ENCODE measurements around the gene FAM98C. TPM values are rescaled to one million over a fixed set of nuclear protein-coding genes. Genes with fewer than 3 reads are reported as not detected.
"Not testable (repeated sequence)": the region's sequence is repeated elsewhere in the genome, so short reads cannot be mapped to it uniquely, and the experiment has no call there.

FAM98C gene
- total RNA-seq, 3 donors from 2014 or later, result 24.1 to 42.3 (median 30.1) TPM

DNA sequence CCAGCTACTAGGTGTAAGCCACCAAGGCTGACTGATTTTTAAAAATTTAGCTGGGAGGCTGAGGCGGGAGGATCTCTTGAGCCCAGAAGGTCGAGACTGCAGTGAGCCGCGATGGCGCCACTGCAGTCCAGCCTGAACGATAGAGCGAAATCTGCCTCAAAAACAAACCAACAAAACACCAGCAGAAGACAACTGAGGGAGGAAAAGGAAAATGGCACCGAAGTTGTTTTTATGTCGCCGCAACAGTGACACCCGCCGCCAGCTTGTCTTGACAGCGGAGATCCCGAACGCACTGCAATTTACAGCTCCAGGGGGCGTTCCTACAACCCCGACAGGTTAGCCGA is 298 bp upstream of the FAM98C start:
- TF ChIP-seq, protein P1, sequence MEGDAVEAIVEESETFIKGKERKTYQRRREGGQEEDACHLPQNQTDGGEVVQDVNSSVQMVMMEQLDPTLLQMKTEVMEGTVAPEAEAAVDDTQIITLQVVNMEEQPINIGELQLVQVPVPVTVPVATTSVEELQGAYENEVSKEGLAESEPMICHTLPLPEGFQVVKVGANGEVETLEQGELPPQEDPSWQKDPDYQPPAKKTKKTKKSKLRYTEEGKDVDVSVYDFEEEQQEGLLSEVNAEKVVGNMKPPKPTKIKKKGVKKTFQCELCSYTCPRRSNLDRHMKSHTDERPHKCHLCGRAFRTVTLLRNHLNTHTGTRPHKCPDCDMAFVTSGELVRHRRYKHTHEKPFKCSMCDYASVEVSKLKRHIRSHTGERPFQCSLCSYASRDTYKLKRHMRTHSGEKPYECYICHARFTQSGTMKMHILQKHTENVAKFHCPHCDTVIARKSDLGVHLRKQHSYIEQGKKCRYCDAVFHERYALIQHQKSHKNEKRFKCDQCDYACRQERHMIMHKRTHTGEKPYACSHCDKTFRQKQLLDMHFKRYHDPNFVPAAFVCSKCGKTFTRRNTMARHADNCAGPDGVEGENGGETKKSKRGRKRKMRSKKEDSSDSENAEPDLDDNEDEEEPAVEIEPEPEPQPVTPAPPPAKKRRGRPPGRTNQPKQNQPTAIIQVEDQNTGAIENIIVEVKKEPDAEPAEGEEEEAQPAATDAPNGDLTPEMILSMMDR (IDR thresholded peaks at IDR 0.05), result no peak
- H3K4me1 ChIP-seq (ENCODE audit: low read depth), result no peaks in the 10 kb centered on the region
- intact Hi-C loops (cut with DNase I, micrococcal nuclease), result loop anchor here in 1 of 2 donors (10.0 kb wide), 1 partner anchor 232 kb away; no protein-coding TSS in a partner anchor
- H3K36me3 ChIP-seq (ENCODE audit: low read depth), result no peaks in the 10 kb centered on the region
- peak overlapping the region; percentile 85 for H3K4me3 ChIP-seq
- DNase-seq, result no peak
- no peak for ATAC-seq
- H3K9me3 ChIP-seq, result no peaks in the 10 kb centered on the region

DNA sequence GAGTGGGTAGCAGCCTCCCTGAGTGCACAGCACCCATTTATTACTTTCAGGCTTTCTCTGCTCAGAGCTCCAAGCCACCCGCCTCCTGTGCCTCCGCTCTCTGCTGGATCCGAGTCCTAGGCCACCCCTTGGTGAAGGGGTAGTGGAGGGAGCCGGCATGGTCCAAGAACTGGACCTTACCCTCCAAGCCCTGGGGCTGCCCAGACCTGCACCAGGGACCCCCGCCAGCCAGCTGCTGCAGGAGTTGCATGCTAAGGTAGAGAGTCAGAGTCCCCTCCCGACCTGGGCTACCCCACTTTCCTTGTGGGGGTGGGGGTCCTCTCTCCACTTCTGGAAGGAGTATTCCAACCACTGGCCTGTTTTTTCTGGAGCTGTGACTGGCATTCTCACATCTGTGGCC is 2.0 kb downstream of the FAM98C start:
- Histone ChIP-seq H3K36me3 (ENCODE audit: low read depth) (no peaks in the 10 kb centered on the region), H3K4me1 (ENCODE audit: low read depth) (no peaks in the 10 kb centered on the region), H3K9me3 (no peaks in the 10 kb centered on the region), H3K4me3 (no peak overlapping the region)
- TF ChIP-seq, protein P1 (IDR thresholded peaks at IDR 0.05), result no peak
- intact Hi-C loops (cut with DNase I, micrococcal nuclease), result loop anchor here in 1 of 2 donors (10.0 kb wide), 1 partner anchor 230 kb away; no protein-coding TSS in a partner anchor
- ATAC-seq (no peak), DNase-seq (no peak)

DNA sequence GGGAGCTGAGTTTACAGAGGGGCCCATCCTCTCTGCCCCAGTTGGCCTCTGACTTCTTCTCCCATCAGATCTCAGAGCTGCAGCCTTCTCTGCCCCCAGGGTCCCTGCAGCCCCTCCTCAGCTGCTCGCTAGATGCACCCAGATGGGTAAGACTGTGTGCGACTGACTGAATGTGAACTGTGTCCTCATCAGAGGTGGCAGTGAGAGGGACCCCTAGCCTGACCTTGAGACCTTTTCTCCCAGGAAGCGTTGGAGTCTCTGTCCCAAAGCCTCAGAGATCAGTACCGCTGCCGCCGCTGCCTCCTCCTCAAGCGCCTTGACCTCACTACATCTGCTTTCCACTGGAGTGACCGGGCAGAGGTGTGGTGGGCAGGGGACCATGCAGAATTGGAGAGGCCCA is 2.4 kb downstream of the FAM98C start:
- Histone ChIP-seq H3K4me3 (no peak overlapping the region), H3K9me3 (no peaks in the 10 kb centered on the region), H3K4me1 (ENCODE audit: low read depth) (no peaks in the 10 kb centered on the region), H3K36me3 (ENCODE audit: low read depth) (no peaks in the 10 kb centered on the region)
- intact Hi-C loops (cut with DNase I, micrococcal nuclease), result loop anchor here in 1 of 2 donors (10.0 kb wide), 1 partner anchor 230 kb away; no protein-coding TSS in a partner anchor
- ATAC-seq, result no peak
- DNase-seq, result no peak
- TF ChIP-seq, protein P1 (IDR thresholded peaks at IDR 0.05), result no peak

DNA sequence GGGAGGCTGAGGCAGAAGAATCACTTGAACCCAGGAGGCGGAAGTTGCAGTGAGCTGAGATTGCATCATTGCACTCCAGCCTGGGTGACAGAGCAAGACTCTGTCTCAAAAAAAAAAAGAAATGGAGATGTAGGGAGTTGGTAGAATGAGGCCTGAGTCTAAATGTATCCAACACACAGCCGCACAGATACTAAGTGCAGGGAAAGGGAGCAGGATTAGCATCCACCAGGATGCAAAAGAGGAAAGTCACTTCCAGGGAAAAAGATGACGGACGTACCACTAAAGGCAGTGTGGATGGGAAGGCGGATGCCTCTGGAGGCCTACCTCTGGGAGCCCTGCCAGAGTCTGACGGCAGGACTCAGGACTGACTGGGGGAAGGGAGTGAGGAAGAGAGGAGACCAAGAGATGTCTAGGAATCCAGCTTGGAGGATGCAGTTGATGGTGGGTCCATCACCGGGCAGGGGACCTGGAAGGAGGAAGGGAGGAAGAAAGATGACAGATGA is 6.8 kb downstream of the FAM98C start:
- intact Hi-C loops (cut with DNase I, micrococcal nuclease), result loop anchor here in 1 of 2 donors (10.0 kb wide), 1 partner anchor 225 kb away; no protein-coding TSS in a partner anchor
- no peaks in the 10 kb centered on the region for H3K4me1 ChIP-seq (ENCODE audit: low read depth)
- no peaks in the 10 kb centered on the region for H3K36me3 ChIP-seq (ENCODE audit: low read depth)
- TF ChIP-seq, protein P1 (IDR thresholded peaks at IDR 0.05), result no peak
- H3K9me3 ChIP-seq, result no peaks in the 10 kb centered on the region
- peak; percentile 42 for ATAC-seq
- no peak for DNase-seq
- H3K4me3 ChIP-seq, result no peak overlapping the region

DNA sequence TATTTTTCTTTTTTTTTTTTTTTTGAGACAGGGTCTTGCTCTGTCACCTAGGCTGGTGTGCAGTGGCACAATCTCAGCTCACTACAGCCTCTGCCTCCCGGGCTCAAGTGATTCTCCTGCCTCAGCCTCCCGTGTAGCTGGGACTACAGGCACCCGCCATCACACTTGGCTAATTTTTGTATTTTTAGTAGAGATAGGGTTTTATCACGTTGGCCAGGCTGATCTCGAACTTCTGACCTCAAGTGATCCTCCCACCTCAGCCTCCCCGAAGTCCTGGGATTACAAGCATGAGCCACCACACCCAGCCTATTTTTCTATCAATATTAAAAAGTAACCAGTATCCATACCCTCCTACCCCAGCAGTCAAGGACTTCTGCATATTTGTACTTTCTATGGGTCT is 7.5 kb downstream of the FAM98C start:
- H3K4me1 ChIP-seq (ENCODE audit: low read depth); H3K4me3 ChIP-seq; ATAC-seq; H3K9me3 ChIP-seq; H3K36me3 ChIP-seq (ENCODE audit: low read depth); intact Hi-C loops (cut with DNase I, micrococcal nuclease); DNase-seq: not testable (repeated sequence)

DNA sequence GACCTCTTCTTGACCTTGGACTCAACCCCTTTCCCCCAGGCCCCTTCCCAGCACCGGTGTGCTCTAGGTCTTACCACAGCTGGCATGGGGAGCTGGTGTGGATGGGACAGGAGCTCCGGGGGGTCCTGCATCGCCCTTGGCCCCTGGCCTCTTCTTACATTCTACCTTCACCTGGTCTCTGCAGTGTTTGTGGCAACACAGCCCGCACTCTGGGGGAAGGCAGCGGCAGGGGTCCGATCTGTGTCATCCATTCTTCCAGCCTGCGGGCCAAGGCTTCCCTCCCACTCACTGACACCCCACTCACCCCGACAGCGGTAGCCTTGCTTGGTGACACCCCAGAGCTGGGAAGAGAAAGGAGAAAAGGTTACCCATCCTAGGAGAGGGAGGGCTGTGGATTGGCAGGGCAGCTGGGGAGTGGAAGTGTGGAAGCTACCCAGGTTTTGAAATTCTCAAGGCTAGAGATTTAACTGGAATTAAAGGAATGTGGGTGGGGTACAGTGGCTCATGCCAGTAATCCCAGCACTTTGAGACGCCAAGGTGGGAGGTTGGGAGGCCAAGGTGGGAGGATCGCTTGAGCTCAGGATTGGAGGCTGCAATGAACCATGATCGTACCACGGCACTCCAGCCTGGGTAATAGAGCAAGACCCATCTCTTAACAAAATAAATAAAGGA is 8.3 kb downstream of the FAM98C start:
- no peaks in the 10 kb centered on the region for H3K36me3 ChIP-seq (ENCODE audit: low read depth)
- ATAC-seq (no peak), DNase-seq (no peak)
- TF ChIP-seq, protein P1 (IDR thresholded peaks at IDR 0.05), result no peak
- no peaks in the 10 kb centered on the region for H3K9me3 ChIP-seq
- H3K4me3 ChIP-seq, result no peak overlapping the region
- H3K4me1 ChIP-seq (ENCODE audit: low read depth), result no peaks in the 10 kb centered on the region
- intact Hi-C loops (cut with DNase I, micrococcal nuclease), result no loop called here

DNA sequence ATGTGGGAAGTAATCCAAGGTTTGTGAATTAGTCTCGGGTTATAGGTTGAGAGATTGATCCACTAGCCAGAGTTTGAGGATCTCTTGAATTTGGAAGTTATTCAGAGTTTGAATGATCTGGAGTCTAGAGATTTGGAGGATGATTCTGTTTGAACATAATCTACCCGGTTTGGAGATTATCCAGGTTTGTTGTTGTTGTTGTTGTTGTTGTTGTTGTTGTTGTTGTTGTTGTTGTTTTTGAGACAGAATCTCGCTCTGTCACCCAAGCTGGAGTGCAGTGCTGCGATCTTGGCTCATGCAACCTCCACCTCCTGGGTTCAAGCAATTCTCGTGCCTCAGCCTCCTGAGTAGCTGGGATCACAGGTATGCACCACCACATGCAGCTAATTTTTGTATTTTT is 9.0 kb downstream of the FAM98C start:
- H3K36me3 ChIP-seq (ENCODE audit: low read depth); H3K9me3 ChIP-seq; ATAC-seq; H3K4me1 ChIP-seq (ENCODE audit: low read depth); H3K4me3 ChIP-seq; intact Hi-C loops (cut with DNase I, micrococcal nuclease); DNase-seq: not testable (repeated sequence)
